HepG2 (cell line): ENCODE data around the gene CTTNBP2NL. TPM values are rescaled to one million over a fixed set of nuclear protein-coding genes. Genes with fewer than 3 reads are reported as not detected.

Source experiments
- ARHGAP35 ChIP-seq: sonication (generic); formaldehyde crosslinking; IDR thresholded peaks from 2 replicates; pipeline ENCODE4 v1.9.0; 2022; ENCODE audit warnings: mild to moderate bottlenecking, inconsistent platforms, moderate library complexity, missing genetic modification reagents, borderline replicate concordance
- FUBP1 ChIP-seq: sonication (generic); formaldehyde crosslinking; IDR thresholded peaks from 2 replicates; pipeline ENCODE4 v1.5.1; 2020; ENCODE audit warnings: missing genetic modification reagents, mild to moderate bottlenecking, borderline replicate concordance
- HIVEP1 ChIP-seq: sonication (generic); formaldehyde crosslinking; IDR thresholded peaks from 2 replicates; pipeline ENCODE4 v1.4.0; 2020; ENCODE audit warnings: mild to moderate bottlenecking, missing genetic modification reagents
- HMGA1 ChIP-seq: sonication (generic); formaldehyde crosslinking; conservative IDR thresholded peaks from 2 replicates; pipeline ENCODE4 v1.4.0; 2020; ENCODE audit warnings: missing genetic modification reagents
- HMGXB3 ChIP-seq: sonication (generic); formaldehyde crosslinking; IDR thresholded peaks from 2 replicates; pipeline ENCODE4 v1.4.0; 2020; ENCODE audit warnings: missing genetic modification reagents, borderline replicate concordance
- KDM5B ChIP-seq: sonication (generic); formaldehyde crosslinking; IDR thresholded peaks from 2 replicates; pipeline ENCODE4 v1.4.0; 2020; ENCODE audit warnings: missing genetic modification reagents, mild to moderate bottlenecking, borderline replicate concordance
- MYC ChIP-seq: sonication (generic); formaldehyde crosslinking; IDR thresholded peaks from 2 replicates; pipeline ENCODE4 v1.9.0; 2021; ENCODE audit warnings: missing genetic modification reagents, borderline replicate concordance
- NFE2 ChIP-seq: sonication (generic); formaldehyde crosslinking; IDR thresholded peaks from 2 replicates; pipeline ENCODE4 v1.4.0; 2020; ENCODE audit warnings: missing genetic modification reagents
- SMARCE1 ChIP-seq: fragments of 450-650 bp; IDR thresholded peaks from 2 replicates; pipeline ENCODE4 v1.6.1; 2017; ENCODE audit warnings: borderline replicate concordance
- TRIM24 ChIP-seq: sonication (generic); formaldehyde crosslinking; IDR thresholded peaks from 2 replicates; pipeline ENCODE4 v1.8.0; 2022; ENCODE audit warnings: mild to moderate bottlenecking, missing genetic modification reagents
- UBTF ChIP-seq: sonication (generic); formaldehyde crosslinking; IDR thresholded peaks from 2 replicates; pipeline ENCODE4 v1.4.0; 2020; ENCODE audit warnings: mild to moderate bottlenecking, missing genetic modification reagents
- ZBTB2 ChIP-seq: sonication (generic); formaldehyde crosslinking; IDR thresholded peaks from 2 replicates; pipeline ENCODE4 v1.8.0; 2022; ENCODE audit warnings: low read depth, missing genetic modification reagents
- ZMAT3 ChIP-seq: sonication (generic); formaldehyde crosslinking; conservative IDR thresholded peaks from 2 replicates; pipeline ENCODE4 v1.7.0; 2021; ENCODE audit warnings: missing genetic modification reagents
- ZNF281 ChIP-seq: sonication (generic); formaldehyde crosslinking; IDR thresholded peaks from 2 replicates; pipeline ENCODE4 v1.4.0; 2020; ENCODE audit warnings: missing genetic modification reagents, borderline replicate concordance
- ZNF644 ChIP-seq: IDR thresholded peaks from 2 replicates; pipeline ENCODE4 v1.6.1; 2016; ENCODE audit warnings: low read depth
- polyA plus RNA-seq, 8 experiments: library from polyadenylated mRNA; depleted of rRNA in 3 of 8; stranded (reverse) in 7 of 8; unstranded in 1 of 8; fragments of >200 nt; fragmentation: Illumina TruSeq in 4 of 8; extraction: Trizol in 4 of 8; gene quantifications; 2 replicates each; pipeline versions ENCODE4 v1.2.1 to v1.2.3, GENCODE V29; 2011 to 2016; ENCODE audit warnings: low read depth in 4 of 8, missing spikeins in 1 of 8, mixed read lengths in 1 of 8; ENCODE audit not compliant: insufficient read depth in 1 of 8
- total RNA-seq, 5 experiments: library from RNA; depleted of rRNA; stranded (reverse); fragments of >200 nt; fragmentation: Illumina TruSeq; extraction: Trizol; gene quantifications; 2 replicates each; pipeline ENCODE4 v1.2.3, GENCODE V29; 2016; ENCODE audit warnings: low read depth in 1 of 5

Gene CTTNBP2NL
- total and polyA plus RNA-seq, 2 of the 13 experiments (the other 11 are each of a cell fraction or from before 2014, with no cell fraction given): 2.1 to 4.1 TPM

GRCh38 chr1:112369392-112370285 lies 26.4 kb upstream of the CTTNBP2NL start (continued):
- TF ChIP-seq NFE2: no peak
- no peak for TF ChIP-seq FUBP1 (CRISPR knock-in tag)
- no peak for TF ChIP-seq SMARCE1
- TF ChIP-seq UBTF (CRISPR knock-in tag): no peak
- TF ChIP-seq MYC (CRISPR knock-in tag): no peak
- TF ChIP-seq HIVEP1 (CRISPR knock-in tag): no peak
- TF ChIP-seq ZNF281 (CRISPR knock-in tag): no peak
- peak; percentile 33; the same call in 1 of the 2 replicates for TF ChIP-seq KDM5B (CRISPR knock-in tag)
- no peak for TF ChIP-seq HMGA1
- TF ChIP-seq TRIM24: no peak
- TF ChIP-seq ZNF644 (CRISPR knock-in tag): no peak
- no peak for TF ChIP-seq ZMAT3 (CRISPR knock-in tag)
- TF ChIP-seq HMGXB3 (CRISPR knock-in tag): no peak
- no peak for TF ChIP-seq ARHGAP35
- TF ChIP-seq ZBTB2 (CRISPR knock-in tag): no peak
